G401.6 (cell line): Measurements from ENCODE around the gene GRIA2.
"Not testable (repeated sequence)": the region's sequence is repeated elsewhere in the genome, so short reads cannot be mapped to it uniquely, and the experiment has no call there.

Source experiments
- FAIRE-seq: peaks from 2 replicates; lab custom pipeline; 2012; peaks lifted over from hg19 to GRCh38; lab: Jason Lieb, UNC

GRIA2 gene

GRCh38 chr4:157220371-157220881 lies at the start of gene GRIA2:
Gene GRIA2, plus strand, starts transcription at chr4:157220728. Its CDS starts 315 bp downstream, at chr4:157221043.
- no peak for FAIRE-seq

- FAIRE-seq: no peak
Observed at GRCh38 chr4:157172011-157172410, 48.5 kb upstream of the GRIA2 start.

GRCh38 chr4:157180268-157180667 lies 40.3 kb upstream of the GRIA2 start:
- FAIRE-seq: not testable (repeated sequence)

- FAIRE-seq: peak; percentile 25
Observed at GRCh38 chr4:157184300-157184699, 36.2 kb upstream of the GRIA2 start.

DNA sequence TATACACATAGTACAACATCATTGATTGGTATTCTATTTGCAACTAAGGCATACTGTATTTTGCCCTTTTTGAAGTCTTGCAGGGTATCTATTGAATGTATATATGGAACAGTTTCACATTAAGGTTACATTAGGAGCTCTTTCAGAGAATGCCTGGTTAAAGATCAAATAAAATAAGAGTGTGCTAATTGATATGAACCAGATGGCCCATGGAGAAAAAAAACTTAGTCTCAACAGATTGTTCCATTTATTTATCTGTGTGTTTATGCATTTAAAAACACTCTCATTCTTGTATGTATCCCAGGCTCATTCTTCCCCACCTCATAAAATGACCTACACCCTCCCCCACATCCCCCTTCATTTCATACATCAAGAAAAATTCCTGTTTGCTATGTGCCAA lies 35.2 kb upstream of the GRIA2 start:
- FAIRE-seq: no peak

DNA sequence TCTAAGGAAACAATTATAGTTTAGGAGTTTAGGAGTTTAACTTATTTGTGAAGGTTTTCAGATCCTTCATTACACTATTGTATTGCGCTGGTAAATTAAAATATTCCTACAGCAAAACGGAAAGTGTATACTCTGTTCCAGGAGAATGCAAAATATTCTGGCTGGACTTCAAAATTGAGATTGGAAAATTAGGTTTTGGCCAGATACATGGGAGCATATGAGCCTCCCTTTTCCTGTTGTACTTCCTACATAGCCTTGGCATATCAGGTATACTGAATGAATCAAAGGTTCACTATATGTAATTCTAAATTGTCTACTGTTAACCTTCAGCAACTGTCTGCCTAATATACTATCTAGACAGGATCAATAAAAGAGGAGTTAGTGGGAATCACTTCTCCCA lies 25.2 kb upstream of the GRIA2 start:
- FAIRE-seq: no peak

GRCh38 chr4:157196046-157196445 lies 24.5 kb upstream of the GRIA2 start:
- FAIRE-seq: no peak

DNA sequence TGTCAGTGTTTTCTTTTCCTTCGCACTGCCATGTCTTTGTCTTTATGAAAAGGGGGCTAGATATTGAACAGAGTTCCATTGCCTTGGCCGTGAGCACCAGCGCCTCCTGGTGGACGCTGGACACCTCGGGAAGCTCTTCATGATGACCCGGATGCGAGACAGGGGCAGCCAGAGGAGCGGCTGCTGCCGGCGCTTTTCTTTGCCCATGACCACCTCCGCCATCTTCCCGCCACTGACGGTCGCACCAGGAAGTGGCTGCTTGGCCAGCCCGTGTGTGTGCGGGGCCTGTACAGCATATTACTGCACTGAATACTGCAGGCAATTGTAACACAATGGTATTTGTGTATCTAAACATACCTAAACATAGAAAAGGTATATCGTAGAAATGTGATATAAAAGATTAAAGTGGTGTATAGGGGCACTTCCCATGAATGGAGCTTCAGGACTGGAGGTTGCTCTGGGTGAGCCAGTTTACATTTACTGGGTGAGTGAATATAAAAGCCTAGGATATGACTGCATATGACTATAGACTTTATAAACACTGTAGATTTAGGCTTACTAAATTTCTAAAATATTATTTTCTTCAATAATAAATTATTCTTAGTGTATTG lies 15.8 kb upstream of the GRIA2 start:
- no peak for FAIRE-seq

GRCh38 chr4:157217708-157218107 lies 2.8 kb upstream of the GRIA2 start:
- peak; percentile 89 for FAIRE-seq

DNA sequence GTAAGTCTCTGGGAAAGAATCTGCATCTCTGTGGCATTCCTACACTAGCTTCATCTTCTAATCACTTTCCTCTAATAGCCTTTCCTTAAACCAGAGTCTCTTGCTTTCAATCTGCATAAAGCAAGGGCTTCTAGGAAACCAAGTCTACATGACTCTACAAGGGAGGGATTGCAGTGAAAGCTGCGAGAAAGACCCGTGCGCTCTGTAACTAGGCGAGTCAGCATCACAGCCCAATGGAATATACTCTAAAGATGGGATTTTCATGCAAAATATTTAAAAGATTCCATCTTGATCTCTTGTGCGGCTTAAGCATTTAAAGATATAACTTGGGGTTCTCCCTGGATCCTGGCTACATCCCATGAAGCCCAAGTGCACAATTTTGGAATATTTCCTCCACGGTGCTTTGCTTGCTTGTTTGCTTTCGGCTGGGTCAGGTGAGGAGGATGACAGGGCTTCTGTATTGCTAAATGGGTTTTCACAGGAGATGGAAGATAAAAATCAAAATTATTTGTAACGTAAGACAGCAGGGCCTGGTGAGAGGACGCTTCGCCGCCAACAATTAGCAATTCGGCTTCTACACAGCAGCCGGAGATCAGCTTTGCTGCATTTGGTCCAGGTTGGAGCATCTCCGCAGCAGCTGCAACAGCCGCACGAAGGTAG lies 687 bp upstream of the GRIA2 start:
- no peak for FAIRE-seq

DNA sequence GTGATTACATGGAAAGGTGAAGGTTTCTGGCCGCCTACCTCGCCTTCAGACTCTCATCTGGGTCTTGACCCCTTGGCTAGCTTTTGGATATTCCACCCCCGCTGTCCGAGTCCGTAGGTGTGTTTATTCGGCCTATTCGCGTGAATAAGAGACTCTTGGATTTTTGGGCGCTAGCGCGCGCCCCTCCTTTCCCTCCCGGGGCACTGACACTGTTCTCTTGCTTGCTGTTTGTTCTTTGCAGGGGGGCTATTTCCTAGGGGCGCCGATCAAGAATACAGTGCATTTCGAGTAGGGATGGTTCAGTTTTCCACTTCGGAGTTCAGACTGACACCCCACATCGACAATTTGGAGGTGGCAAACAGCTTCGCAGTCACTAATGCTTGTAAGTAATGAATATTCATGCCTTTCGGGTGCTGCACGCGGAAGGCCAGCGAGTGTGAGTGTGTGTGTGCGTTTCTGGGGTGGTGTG lies 932 bp downstream of the GRIA2 start:
- no peak for FAIRE-seq

DNA sequence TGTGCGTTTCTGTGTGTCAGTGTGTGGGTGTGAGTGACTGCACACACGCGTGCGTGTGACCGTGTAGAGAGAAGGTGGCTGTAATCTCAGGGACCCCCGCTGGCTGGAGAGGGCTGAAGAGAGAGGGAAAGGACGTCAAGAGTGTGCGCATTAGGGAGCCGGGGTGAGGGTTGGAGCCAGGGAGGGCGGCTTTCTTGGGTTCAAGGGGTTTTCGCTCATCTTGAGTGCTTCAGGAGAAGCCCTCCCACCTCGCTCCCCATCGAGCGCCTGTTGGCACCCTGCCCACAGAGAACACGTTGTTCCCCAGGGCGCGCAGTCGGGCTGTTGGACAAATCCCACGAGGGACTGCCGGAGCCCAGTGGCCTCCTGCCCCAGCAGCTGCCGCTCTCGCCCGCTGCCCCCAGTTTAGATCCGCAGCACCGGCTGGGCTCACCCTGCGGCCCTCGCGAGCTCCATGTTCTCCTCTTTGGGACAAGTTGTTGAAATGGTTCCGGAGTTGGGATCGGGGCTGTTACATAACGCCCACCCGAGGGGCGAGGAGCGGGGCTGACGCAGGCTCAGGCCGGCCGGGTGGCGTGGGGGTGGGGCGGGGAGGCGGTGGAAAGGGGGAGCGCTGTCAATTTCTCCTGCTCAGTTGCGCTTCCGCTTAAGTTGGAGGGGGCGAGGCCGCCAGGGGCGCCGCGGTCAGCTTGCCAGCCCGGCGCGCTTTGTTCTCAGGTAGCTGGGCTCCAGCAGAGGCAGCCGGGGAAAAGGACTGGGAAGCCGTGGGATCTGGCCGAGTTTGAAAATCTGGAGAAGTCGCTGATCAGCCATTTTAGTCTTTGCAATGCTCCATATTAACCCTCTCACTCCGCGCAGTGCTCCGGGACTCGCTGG lies 1.6 kb downstream of the GRIA2 start:
- no peak for FAIRE-seq

DNA sequence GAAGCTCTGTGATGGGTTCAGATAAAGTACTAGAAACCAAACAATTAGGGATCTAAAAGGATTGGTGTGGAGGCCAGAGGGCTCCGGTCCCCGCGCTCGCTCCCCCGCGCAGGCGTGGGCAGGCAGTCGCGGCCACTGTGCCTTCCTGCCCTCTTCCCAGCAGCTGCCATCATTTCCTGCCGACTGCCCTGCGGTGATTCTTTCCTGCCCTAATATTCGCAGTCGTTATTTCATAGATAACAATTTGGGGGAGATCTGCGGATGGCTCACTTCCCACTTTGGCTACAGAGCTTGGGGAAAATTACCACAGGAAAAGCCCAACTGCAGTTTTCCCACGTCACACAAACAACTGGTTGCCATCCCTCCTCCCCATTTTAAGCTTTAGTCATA lies 2.2 kb downstream of the GRIA2 start:
- FAIRE-seq: no peak

DNA sequence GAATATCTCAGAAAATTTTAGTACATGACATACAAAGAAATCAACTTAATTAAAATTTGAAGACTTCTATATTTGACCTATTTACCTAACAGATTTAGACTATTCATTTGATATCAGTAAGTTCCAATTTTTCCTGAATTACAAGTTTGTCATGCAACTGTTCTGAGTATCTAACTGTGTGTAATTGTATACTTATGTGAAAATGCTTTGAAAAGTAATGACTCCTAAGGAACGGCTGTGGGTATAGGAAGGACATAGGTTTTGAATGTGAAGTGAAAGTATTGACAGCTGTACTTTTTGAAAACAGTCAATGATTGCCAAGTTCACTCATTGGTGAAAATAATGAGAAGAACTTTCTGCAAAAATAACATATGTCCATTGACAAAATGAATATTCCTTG lies 2.9 kb downstream of the GRIA2 start:
- FAIRE-seq: no peak

DNA sequence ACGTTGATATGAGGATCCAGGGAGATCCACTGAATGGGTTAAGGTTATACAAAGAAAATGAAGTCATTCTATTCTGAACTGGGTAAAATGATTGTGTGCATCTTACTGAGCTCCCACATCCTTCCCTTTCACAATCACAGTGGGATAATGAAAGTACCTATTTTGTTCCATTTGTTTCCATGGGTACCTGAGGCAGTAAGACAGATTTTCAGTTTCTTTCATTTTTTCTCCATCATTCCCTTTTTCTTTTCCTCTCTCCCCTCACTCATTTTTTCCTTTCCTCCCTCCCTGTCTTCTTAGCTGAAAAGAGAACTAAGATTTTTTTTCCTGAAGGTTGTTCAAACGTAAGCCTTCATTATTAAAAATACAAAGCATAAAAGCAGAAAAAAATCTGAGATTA lies 4.6 kb downstream of the GRIA2 start:
- FAIRE-seq: no peak

GRCh38 chr4:157226035-157226434 lies 5.5 kb downstream of the GRIA2 start:
- peak; percentile 47 for FAIRE-seq

- no peak for FAIRE-seq
Observed at GRCh38 chr4:157226601-157227000, 6.1 kb downstream of the GRIA2 start.

- no peak for FAIRE-seq
Observed at GRCh38 chr4:157231525-157231924, 11.0 kb downstream of the GRIA2 start.

GRCh38 chr4:157242871-157243270 lies 22.3 kb downstream of the GRIA2 start:
- no peak for FAIRE-seq

DNA sequence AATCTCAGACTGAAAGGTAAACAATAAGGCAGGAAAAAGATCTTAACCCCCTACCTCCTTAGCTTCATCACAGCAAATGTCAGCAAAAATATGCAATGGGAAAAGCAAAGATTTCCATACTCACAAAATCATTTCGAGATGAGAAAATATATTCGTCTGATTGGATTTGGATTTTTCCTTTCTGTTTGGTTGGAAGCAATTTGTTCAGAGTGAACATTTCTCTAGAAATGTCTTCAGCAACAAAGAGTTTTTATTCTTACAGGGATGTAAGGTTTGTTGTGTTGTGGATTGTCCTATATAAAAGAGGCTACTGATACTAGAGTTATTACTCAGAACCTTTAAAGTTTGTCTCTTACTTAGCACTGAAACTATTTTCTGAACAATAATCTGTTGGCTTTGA lies 23.8 kb downstream of the GRIA2 start:
- no peak for FAIRE-seq

DNA sequence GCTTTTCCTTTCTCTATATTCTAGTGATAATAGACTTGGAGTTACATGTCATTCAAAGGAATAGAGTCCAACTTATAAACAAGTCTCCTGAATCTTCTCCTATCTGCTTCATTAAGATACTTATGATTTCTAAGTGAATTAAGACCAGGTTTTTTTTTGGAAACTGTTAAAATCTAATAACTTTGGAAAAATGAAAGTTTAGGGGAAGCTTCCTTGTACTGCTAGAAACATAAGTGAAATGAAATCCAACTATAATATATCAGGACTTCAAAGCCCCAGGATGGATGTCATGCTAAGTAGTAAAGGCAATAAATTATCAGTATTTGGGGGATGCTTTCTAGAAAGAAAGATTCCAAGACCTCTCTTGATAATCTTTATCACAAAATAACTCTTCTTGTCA lies 24.8 kb downstream of the GRIA2 start:
- FAIRE-seq: no peak

GRCh38 chr4:157246964-157247363 lies 26.4 kb downstream of the GRIA2 start:
- FAIRE-seq: no peak

GRCh38 chr4:157258165-157258564 lies 37.6 kb downstream of the GRIA2 start:
- FAIRE-seq: not testable (repeated sequence)
